IMR-90 (cell line): ENCODE results near the gene DENND6A. TPM values are rescaled to one million over a fixed set of nuclear protein-coding genes. Genes with fewer than 3 reads are reported as not detected.

Experiments used
- ATAC-seq: fragments of 200-7000 bp; cut with Tn5 transposase; 2 replicates; pipeline ENCODE4 v1.9.1; 2020; ENCODE audit warnings: low read depth, mild to moderate bottlenecking, moderate library complexity
- BruUV-seq: library from RNA; stranded (reverse); fragments of 400-500 nt; replicated peaks from 2 replicates; lab custom pipeline; 2021; lab: Mats Ljungman, UMichigan
- CTCF ChIA-PET: fragments of 300-600 bp; formaldehyde crosslinking; extraction: SDS; loops from one replicate; lab custom pipeline; 2021; ENCODE audit warnings: antibody characterized with exemption; lab: Yijun Ruan, JAX
- POLR2A ChIA-PET: fragments of 300-600 bp; sonication (Branson Sonifier 250); formaldehyde crosslinking; loops from one replicate; lab custom pipeline; 2022; ENCODE audit warnings: antibody characterized with exemption; ENCODE audit not compliant: unreplicated experiment; lab: Charles Lee
- DNase-seq: peaks from one replicate; pipeline ENCODE4 v3.0.0; 2013
- H2AFZ ChIP-seq: replicated peaks from 2 replicates; pipeline ENCODE3; 2013; ENCODE audit warnings: low read length, mild to moderate bottlenecking; ENCODE audit not compliant: poor library complexity
- H2AK5ac ChIP-seq: 2 replicates; pipeline ENCODE4 v1.6.1; 2013; ENCODE audit warnings: low read depth, low read length, inconsistent platforms
- H2AK9ac ChIP-seq: replicated peaks from 2 replicates; pipeline ENCODE3; 2013; ENCODE audit warnings: mild to moderate bottlenecking, low read depth, low read length, moderate library complexity; ENCODE audit not compliant: poor library complexity
- H2BK120ac ChIP-seq: 2 replicates; pipeline ENCODE4 v1.6.1; 2013; ENCODE audit warnings: low read depth, low read length, inconsistent platforms
- H2BK15ac ChIP-seq: 3 replicates; pipeline ENCODE4 v1.6.1; 2013; ENCODE audit warnings: low read depth, low read length, inconsistent platforms
- H2BK20ac ChIP-seq: 2 replicates; pipeline ENCODE4 v1.6.1; 2013; ENCODE audit warnings: low read depth, mild to moderate bottlenecking, inconsistent platforms, low read length, moderate library complexity
- H2BK5ac ChIP-seq: 2 replicates; pipeline ENCODE4 v1.6.1; 2013; ENCODE audit warnings: mild to moderate bottlenecking, low read depth, low read length, inconsistent platforms; ENCODE audit not compliant: poor library complexity, severe bottlenecking
- H3K14ac ChIP-seq: replicated peaks from 2 replicates; pipeline ENCODE4 v1.6.1; 2013; ENCODE audit warnings: low read depth, low read length, inconsistent platforms
- H3K18ac ChIP-seq: 2 replicates; pipeline ENCODE4 v1.6.1; 2013; ENCODE audit warnings: low read depth, low read length, control low read depth
- H3K23ac ChIP-seq: 2 replicates; pipeline ENCODE4 v1.6.1; 2013; ENCODE audit warnings: low read depth, low read length, inconsistent platforms
- H3K27ac ChIP-seq: 2 replicates; pipeline ENCODE4 v1.5.1; 2013; ENCODE audit warnings: mild to moderate bottlenecking, control low read depth, low read length; ENCODE audit not compliant: insufficient read depth
- H3K27me3 ChIP-seq: 2 replicates; pipeline ENCODE4 v1.6.1; 2013; ENCODE audit warnings: low read length; ENCODE audit not compliant: control insufficient read depth, insufficient read depth
- H3K36me3 ChIP-seq: 2 replicates; pipeline ENCODE4 v1.6.1; 2013; ENCODE audit warnings: low read length, mixed read lengths; ENCODE audit not compliant: control insufficient read depth, insufficient read depth
- H3K4ac ChIP-seq: 2 replicates; pipeline ENCODE4 v1.6.1; 2013; ENCODE audit warnings: low read depth, low read length, inconsistent platforms
- H3K4me1 ChIP-seq: 2 replicates; pipeline ENCODE4 v1.6.1; 2013; ENCODE audit warnings: low read length, mixed read lengths; ENCODE audit not compliant: control insufficient read depth, insufficient read depth
- H3K4me2 ChIP-seq: 2 replicates; pipeline ENCODE4 v1.6.1; 2013; ENCODE audit warnings: low read depth, mild to moderate bottlenecking, control low read depth, low read length, moderate library complexity
- H3K4me3 ChIP-seq: 2 replicates; pipeline ENCODE4 v1.5.1; 2013; ENCODE audit warnings: low read depth, mild to moderate bottlenecking, control low read depth, low read length, moderate library complexity; ENCODE audit not compliant: insufficient read depth
- H3K56ac ChIP-seq: 2 replicates; pipeline ENCODE4 v1.6.1; 2013; ENCODE audit warnings: low read length, inconsistent platforms; ENCODE audit not compliant: insufficient read depth; ENCODE audit errors: extremely low read depth
- H3K79me1 ChIP-seq, 2 experiments: 2 replicates each; pipeline ENCODE4 v1.6.1; 2013; ENCODE audit warnings: low read length in 2 of 2, inconsistent platforms in 1 of 2, low read depth in 1 of 2
- H3K9ac ChIP-seq: 2 replicates; pipeline ENCODE4 v1.6.1; 2013; ENCODE audit warnings: low read depth, low read length, control low read depth
- H3K9me1 ChIP-seq: 2 replicates; pipeline ENCODE4 v1.6.1; 2013; ENCODE audit warnings: low read length, inconsistent platforms; ENCODE audit not compliant: insufficient read depth
- H3K9me3 ChIP-seq: 2 replicates; pipeline ENCODE4 v1.6.1; 2013; ENCODE audit warnings: low read length; ENCODE audit not compliant: control insufficient read depth, insufficient read depth
- H4K20me1 ChIP-seq: 2 replicates; pipeline ENCODE4 v1.6.1; 2013; ENCODE audit warnings: low read length, inconsistent platforms; ENCODE audit not compliant: insufficient read depth
- H4K5ac ChIP-seq: 2 replicates; pipeline ENCODE4 v1.6.1; 2013; ENCODE audit warnings: mild to moderate bottlenecking, low read depth, low read length, control low read depth
- H4K8ac ChIP-seq, 2 experiments: 2 replicates each; pipeline ENCODE4 v1.6.1; 2013; ENCODE audit warnings: low read depth in 2 of 2, low read length in 2 of 2, control low read depth in 1 of 2, inconsistent platforms in 1 of 2
- H4K91ac ChIP-seq: 2 replicates; pipeline ENCODE4 v1.6.1; 2013; ENCODE audit warnings: low read depth, low read length, inconsistent platforms; ENCODE audit not compliant: insufficient read depth
- BHLHE40 ChIP-seq: fragments of 150-350 bp; IDR thresholded peaks from 2 replicates; pipeline ENCODE4 v1.6.1; 2016; ENCODE audit warnings: mild to moderate bottlenecking, low read depth, low read length
- CHD1 ChIP-seq: IDR thresholded peaks from 2 replicates; pipeline ENCODE4 v1.6.1; 2012; ENCODE audit warnings: low read depth, low read length, improper control_type of control experiment
- FOS ChIP-seq: fragments of 150-350 bp; IDR thresholded peaks from 2 replicates; pipeline ENCODE4 v1.6.1; 2016; ENCODE audit warnings: low read depth, low read length
- NFE2L2 ChIP-seq: fragments of 150-350 bp; IDR thresholded peaks from 2 replicates; pipeline ENCODE4 v1.6.1; 2016; ENCODE audit warnings: low read depth, mild to moderate bottlenecking, low read length
- POLR2A ChIP-seq: IDR thresholded peaks from 2 replicates; pipeline ENCODE4 v1.6.1; 2012; ENCODE audit warnings: mild to moderate bottlenecking, low read depth, low read length
- RAD21 ChIP-seq: IDR thresholded peaks from 2 replicates; pipeline ENCODE4 v1.6.1; 2012; ENCODE audit warnings: low read length, improper control_type of control experiment
- RCOR1 ChIP-seq: IDR thresholded peaks from 2 replicates; pipeline ENCODE4 v1.6.1; 2012; ENCODE audit warnings: mild to moderate bottlenecking, low read length, improper control_type of control experiment; ENCODE audit not compliant: insufficient replicate concordance
- RFX5 ChIP-seq: IDR thresholded peaks from 2 replicates; pipeline ENCODE4 v1.8.0; 2012; ENCODE audit warnings: low read depth, mild to moderate bottlenecking, low read length, moderate library complexity
- SMC3 ChIP-seq: fragments of 150-350 bp; IDR thresholded peaks from 2 replicates; pipeline ENCODE4 v1.6.1; 2016; ENCODE audit warnings: low read depth, mild to moderate bottlenecking, antibody characterized with exemption, low read length, moderate library complexity
- WGBS, 2 experiments: methylation state at CpG; one replicate each; pipeline versions ENCODE4 v1.1.5 to v1.1.7; 2013; ENCODE audit warnings: missing lambda C conversion rate in 2 of 2; ENCODE audit not compliant: insufficient read length in 1 of 2; ENCODE audit errors: extremely low coverage in 2 of 2; 5-methylcytosine and 5-hydroxymethylcytosine counted together
- dilution Hi-C: fragments of 300-500 bp; cut with HindIII; formaldehyde crosslinking; loops from one replicate; pipeline ENCODE4 v1.14.3; 2018; ENCODE audit warnings: low sequenced_read_pairs; ENCODE audit not compliant: unreplicated experiment
- in situ Hi-C: fragments of 300-500 bp; cut with MboI; formaldehyde crosslinking; loops from 3 replicates; pipeline ENCODE4 v1.14.3; 2019; ENCODE audit warnings: low sequenced_read_pairs, inconsistent platforms, mixed read lengths
- intact Hi-C: fragments of 100-400 bp; cut with micrococcal nuclease; formaldehyde crosslinking; loops from 2 replicates; pipeline ENCODE4 v1.10.0; 2022
- polyA plus RNA-seq, 3 experiments: library from polyadenylated mRNA; depleted of rRNA; stranded (reverse); fragments of >200 nt; gene quantifications; 2 replicates each; pipeline ENCODE4 v1.2.3, GENCODE V29; 2012; ENCODE audit warnings: low replicate concordance in 1 of 3
- total RNA-seq: library from RNA; depleted of rRNA; stranded (reverse); fragments of >200 nt; gene quantifications from 2 replicates; pipeline ENCODE4 v1.2.3, GENCODE V29; 2012
- TF ChIP-seq, protein P1 (sequence below): fragments of 150-350 bp; IDR thresholded peaks from 2 replicates; pipeline ENCODE4 v1.6.1; 2017; ENCODE audit warnings: mild to moderate bottlenecking, antibody characterized with exemption, low read length, low read depth
- TF ChIP-seq, protein P2 (sequence below): fragments of 150-350 bp; IDR thresholded peaks from 2 replicates; pipeline ENCODE4 v1.6.1; 2016; ENCODE audit warnings: low read depth, mild to moderate bottlenecking, low read length, moderate library complexity, borderline replicate concordance
- TF ChIP-seq, protein P3 (sequence below): conservative IDR thresholded peaks from 2 replicates; pipeline ENCODE4 v1.5.1; 2012; ENCODE audit warnings: mild to moderate bottlenecking, low read depth, low read length, improper control_type of control experiment

The DENND6A gene
- total and polyA plus RNA-seq, 2 of the 4 experiments (the other 2 are of a cell fraction), result 3.8 to 9.0 TPM

DNA sequence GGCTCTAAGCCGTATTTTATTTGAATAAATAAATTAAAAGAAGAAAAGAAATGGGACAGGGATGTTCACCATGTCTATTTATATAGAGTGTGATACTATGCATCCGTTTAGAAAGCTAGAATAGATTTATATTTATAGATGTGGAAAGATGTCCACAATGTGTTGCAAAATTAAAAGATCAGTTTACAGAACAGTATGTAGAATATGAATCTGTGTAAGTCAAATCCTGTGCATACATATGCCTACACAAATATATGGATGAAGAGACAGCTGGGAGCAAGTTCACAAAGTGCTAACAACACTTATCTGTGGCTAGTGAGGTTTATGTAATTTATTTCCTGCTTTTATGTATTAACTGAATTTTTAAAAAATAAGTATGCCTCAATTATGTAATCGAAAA, 37.8 kb upstream of the DENND6A start:
- DNase-seq (no peak), ATAC-seq (no peak)
- dilution Hi-C loops, result no loop called here
- Histone ChIP-seq H3K9me1 (no peaks in the 10 kb centered on the region; the same call in 1 of the 2 replicates), H2BK5ac (no peak overlapping the region), H2BK15ac (no peak overlapping the region), H3K79me1 (no peaks in the 10 kb centered on the region), H3K4me3 (no peak overlapping the region), H2AK5ac (no peak overlapping the region), H2BK120ac (no peak overlapping the region), H3K9ac (no peak overlapping the region), H3K18ac (no peak overlapping the region), H3K4ac (no peak overlapping the region), H3K36me3 (no peaks in the 10 kb centered on the region), H3K27me3 (no peaks in the 10 kb centered on the region), H2AFZ (no peak overlapping the region), H3K14ac (no peak overlapping the region), H3K56ac (no peak overlapping the region), H4K8ac (no peak overlapping the region), H3K4me1 (peaks cover 3% of the 10 kb centered on the region), H4K20me1 (no peaks in the 10 kb centered on the region), H4K5ac (no peak overlapping the region), H2BK20ac (no peak overlapping the region), H3K27ac (no peak overlapping the region), H3K9me3 (no peaks in the 10 kb centered on the region), H3K4me2 (no peak overlapping the region), H2AK9ac (no peak overlapping the region), H3K23ac (no peak overlapping the region), H4K91ac (no peak overlapping the region)
- in situ Hi-C loops, result no loop called here
- no peak for TF ChIP-seq FOS
- no peak for TF ChIP-seq BHLHE40
- no peak for TF ChIP-seq RAD21
- no peak for TF ChIP-seq RFX5
- no peak for TF ChIP-seq POLR2A
- TF ChIP-seq, protein P1, sequence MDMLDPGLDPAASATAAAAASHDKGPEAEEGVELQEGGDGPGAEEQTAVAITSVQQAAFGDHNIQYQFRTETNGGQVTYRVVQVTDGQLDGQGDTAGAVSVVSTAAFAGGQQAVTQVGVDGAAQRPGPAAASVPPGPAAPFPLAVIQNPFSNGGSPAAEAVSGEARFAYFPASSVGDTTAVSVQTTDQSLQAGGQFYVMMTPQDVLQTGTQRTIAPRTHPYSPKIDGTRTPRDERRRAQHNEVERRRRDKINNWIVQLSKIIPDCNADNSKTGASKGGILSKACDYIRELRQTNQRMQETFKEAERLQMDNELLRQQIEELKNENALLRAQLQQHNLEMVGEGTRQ, result no peak
- TF ChIP-seq CHD1, result no peak
- TF ChIP-seq, protein P2, sequence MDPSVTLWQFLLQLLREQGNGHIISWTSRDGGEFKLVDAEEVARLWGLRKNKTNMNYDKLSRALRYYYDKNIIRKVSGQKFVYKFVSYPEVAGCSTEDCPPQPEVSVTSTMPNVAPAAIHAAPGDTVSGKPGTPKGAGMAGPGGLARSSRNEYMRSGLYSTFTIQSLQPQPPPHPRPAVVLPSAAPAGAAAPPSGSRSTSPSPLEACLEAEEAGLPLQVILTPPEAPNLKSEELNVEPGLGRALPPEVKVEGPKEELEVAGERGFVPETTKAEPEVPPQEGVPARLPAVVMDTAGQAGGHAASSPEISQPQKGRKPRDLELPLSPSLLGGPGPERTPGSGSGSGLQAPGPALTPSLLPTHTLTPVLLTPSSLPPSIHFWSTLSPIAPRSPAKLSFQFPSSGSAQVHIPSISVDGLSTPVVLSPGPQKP, result no peak
- no peak for TF ChIP-seq NFE2L2
- TF ChIP-seq SMC3, result no peak
- TF ChIP-seq, protein P3, sequence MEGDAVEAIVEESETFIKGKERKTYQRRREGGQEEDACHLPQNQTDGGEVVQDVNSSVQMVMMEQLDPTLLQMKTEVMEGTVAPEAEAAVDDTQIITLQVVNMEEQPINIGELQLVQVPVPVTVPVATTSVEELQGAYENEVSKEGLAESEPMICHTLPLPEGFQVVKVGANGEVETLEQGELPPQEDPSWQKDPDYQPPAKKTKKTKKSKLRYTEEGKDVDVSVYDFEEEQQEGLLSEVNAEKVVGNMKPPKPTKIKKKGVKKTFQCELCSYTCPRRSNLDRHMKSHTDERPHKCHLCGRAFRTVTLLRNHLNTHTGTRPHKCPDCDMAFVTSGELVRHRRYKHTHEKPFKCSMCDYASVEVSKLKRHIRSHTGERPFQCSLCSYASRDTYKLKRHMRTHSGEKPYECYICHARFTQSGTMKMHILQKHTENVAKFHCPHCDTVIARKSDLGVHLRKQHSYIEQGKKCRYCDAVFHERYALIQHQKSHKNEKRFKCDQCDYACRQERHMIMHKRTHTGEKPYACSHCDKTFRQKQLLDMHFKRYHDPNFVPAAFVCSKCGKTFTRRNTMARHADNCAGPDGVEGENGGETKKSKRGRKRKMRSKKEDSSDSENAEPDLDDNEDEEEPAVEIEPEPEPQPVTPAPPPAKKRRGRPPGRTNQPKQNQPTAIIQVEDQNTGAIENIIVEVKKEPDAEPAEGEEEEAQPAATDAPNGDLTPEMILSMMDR, result no peak
- no peak for TF ChIP-seq RCOR1
- POLR2A ChIA-PET, result no interaction called here
- intact Hi-C loops, result no loop called here
- BruUV-seq, result no TSS peak
- no CpG with 5 or more reads among the region's 3 CpGs for WGBS, 2 experiments
- CTCF ChIA-PET, result no interaction called here
